ENCODE measurements around the gene FBXW11. TPM values are rescaled to one million over a fixed set of nuclear protein-coding genes. Genes with fewer than 3 reads are reported as not detected.

FBXW11 gene
- total and polyA plus RNA-seq, 2 of the 13 experiments (the other 11 are each of a cell fraction or from before 2014, with no cell fraction given) = 31.7 to 53.6 TPM

DNA sequence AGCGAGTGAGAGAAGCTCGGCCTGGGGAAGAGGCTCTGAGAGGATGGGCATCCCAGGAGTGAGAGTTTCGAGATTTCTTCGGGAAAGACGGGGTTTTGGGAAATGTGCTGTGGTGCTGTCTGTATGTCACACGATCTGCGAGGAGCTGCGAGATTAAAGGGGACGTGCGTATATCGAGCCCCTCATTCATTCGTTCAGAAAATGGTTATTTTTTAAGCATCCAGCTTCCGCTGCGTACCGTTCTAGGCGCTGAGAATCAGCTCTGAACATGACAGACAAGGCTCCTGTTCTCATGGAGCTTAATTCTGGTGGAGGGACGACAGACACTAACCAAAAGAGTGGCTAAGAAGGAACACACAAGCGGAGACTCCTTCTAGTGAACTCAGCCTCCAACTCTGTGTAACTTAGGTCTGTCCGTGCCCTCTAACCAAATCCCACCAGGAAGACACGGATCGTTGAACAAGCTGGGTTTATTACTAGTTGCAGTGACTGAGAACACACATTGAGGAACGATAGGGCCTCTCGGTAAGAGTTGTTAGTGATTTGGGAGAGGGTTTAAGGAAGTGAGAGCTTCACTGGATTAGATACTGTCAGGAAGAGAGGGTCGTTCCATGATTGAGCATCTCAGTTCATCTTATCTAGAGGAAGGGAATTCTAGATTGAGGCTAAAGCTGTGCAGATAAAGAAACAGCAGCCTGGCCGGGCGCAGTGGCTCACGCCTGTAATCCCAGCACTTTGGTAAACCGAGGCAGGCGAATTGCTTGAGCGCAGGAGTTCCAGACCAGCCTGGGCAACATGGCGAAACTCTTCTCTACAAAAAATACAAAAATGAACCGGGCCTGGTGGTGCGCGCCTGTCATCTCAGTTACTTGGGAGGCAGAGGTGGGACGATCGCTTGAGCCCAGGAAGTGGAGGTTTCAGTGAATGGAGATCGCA lies 1.0 kb upstream of the FBXW11 start (continued):
- TF ChIP-seq, protein P1, sequence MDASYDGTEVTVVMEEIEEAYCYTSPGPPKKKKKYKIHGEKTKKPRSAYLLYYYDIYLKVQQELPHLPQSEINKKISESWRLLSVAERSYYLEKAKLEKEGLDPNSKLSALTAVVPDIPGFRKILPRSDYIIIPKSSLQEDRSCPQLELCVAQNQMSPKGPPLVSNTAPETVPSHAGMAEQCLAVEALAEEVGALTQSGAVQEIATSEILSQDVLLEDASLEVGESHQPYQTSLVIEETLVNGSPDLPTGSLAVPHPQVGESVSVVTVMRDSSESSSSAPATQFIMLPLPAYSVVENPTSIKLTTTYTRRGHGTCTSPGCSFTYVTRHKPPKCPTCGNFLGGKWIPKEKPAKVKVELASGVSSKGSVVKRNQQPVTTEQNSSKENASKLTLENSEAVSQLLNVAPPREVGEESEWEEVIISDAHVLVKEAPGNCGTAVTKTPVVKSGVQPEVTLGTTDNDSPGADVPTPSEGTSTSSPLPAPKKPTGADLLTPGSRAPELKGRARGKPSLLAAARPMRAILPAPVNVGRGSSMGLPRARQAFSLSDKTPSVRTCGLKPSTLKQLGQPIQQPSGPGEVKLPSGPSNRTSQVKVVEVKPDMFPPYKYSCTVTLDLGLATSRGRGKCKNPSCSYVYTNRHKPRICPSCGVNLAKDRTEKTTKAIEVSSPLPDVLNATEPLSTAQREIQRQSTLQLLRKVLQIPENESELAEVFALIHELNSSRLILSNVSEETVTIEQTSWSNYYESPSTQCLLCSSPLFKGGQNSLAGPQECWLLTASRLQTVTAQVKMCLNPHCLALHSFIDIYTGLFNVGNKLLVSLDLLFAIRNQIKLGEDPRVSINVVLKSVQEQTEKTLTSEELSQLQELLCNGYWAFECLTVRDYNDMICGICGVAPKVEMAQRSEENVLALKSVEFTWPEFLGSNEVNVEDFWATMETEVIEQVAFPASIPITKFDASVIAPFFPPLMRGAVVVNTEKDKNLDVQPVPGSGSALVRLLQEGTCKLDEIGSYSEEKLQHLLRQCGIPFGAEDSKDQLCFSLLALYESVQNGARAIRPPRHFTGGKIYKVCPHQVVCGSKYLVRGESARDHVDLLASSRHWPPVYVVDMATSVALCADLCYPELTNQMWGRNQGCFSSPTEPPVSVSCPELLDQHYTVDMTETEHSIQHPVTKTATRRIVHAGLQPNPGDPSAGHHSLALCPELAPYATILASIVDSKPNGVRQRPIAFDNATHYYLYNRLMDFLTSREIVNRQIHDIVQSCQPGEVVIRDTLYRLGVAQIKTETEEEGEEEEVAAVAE (CRISPR knock-in tag; IDR thresholded peaks at IDR 0.05; ENCODE audit: borderline replicate concordance) = no peak
- no peak for TF ChIP-seq ATRX (CRISPR knock-in tag; IDR thresholded peaks at IDR 0.05; ENCODE audit: borderline replicate concordance)
- TF ChIP-seq U2AF2 (IDR thresholded peaks at IDR 0.05; ENCODE audit: low read depth, low read length) = no peak
- TF ChIP-seq ZNF354B (CRISPR knock-in tag; IDR thresholded peaks at IDR 0.05) = no peak
- TF ChIP-seq, protein P2, sequence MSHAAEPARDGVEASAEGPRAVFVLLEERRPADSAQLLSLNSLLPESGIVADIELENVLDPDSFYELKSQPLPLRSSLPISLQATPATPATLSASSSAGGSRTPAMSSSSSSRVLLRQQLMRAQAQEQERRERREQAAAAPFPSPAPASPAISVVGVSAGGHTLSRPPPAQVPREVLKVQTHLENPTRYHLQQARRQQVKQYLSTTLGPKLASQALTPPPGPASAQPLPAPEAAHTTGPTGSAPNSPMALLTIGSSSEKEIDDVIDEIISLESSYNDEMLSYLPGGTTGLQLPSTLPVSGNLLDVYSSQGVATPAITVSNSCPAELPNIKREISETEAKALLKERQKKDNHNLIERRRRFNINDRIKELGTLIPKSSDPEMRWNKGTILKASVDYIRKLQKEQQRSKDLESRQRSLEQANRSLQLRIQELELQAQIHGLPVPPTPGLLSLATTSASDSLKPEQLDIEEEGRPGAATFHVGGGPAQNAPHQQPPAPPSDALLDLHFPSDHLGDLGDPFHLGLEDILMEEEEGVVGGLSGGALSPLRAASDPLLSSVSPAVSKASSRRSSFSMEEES (CRISPR knock-in tag; IDR thresholded peaks at IDR 0.05) = no peak
- TF ChIP-seq ZNF460 (CRISPR knock-in tag; IDR thresholded peaks at IDR 0.05; ENCODE audit: borderline replicate concordance) = no peak; the same call in 1 of the 2 replicates
- peak; percentile 6; the same call in 1 of the 2 replicates for TF ChIP-seq ZNF263 (CRISPR knock-in tag; IDR thresholded peaks at IDR 0.05)
- TF ChIP-seq TAF15 (IDR thresholded peaks at IDR 0.05; ENCODE audit: low read depth, low read length, poor library complexity, severe bottlenecking) = no peak
- no peak for TF ChIP-seq NFYB (CRISPR knock-in tag; IDR thresholded peaks at IDR 0.05)
- TF ChIP-seq RCOR2 (CRISPR knock-in tag; IDR thresholded peaks at IDR 0.05) = no peak
- TF ChIP-seq, protein P3, sequence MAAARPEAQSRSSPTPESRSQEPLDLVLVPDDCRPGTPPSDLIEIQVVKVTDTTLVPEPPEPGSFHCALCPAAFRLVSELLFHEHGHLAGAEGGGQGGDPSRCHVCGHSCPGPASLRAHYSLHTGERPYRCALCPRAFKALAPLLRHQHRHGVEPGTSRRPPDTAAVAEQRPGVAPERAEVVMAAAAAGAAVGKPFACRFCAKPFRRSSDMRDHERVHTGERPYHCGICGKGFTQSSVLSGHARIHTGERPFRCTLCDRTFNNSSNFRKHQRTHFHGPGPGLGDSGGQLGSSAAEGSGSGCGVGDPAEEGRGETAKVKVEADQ (CRISPR knock-in tag; IDR thresholded peaks at IDR 0.05; ENCODE audit: borderline replicate concordance) = no peak
- no peak for TF ChIP-seq DPF2 (CRISPR knock-in tag; IDR thresholded peaks at IDR 0.05; ENCODE audit: borderline replicate concordance, low read depth)
- no peak for TF ChIP-seq SMAD9 (CRISPR knock-in tag; IDR thresholded peaks at IDR 0.05)
- TF ChIP-seq, protein P4, sequence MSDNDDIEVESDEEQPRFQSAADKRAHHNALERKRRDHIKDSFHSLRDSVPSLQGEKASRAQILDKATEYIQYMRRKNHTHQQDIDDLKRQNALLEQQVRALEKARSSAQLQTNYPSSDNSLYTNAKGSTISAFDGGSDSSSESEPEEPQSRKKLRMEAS (IDR thresholded peaks at IDR 0.05) = no peak
- no peak for TF ChIP-seq ZNF879 (CRISPR knock-in tag; IDR thresholded peaks at IDR 0.05)
- 0 out of 2 replicates have a peak, but pooled peaks have one; percentile 70 for TF ChIP-seq NRL (CRISPR knock-in tag; IDR thresholded peaks at IDR 0.05; ENCODE audit: borderline replicate concordance)
- no peak for TF ChIP-seq ZFP1 (CRISPR knock-in tag; IDR thresholded peaks at IDR 0.05)
- TF ChIP-seq, protein P5, sequence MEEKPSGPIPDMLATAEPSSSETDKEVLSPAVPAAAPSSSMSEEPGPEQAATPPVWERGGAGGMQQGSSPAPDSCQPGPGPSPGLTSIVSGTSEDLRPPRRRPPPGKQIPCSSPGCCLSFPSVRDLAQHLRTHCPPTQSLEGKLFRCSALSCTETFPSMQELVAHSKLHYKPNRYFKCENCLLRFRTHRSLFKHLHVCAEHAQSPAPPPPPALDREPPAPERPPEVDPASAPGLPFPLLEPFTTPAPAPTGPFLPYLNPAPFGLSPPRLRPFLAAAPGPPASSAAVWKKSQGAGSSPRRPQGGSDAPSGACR (CRISPR knock-in tag; IDR thresholded peaks at IDR 0.05) = no peak
- TF ChIP-seq MED8 (CRISPR knock-in tag; IDR thresholded peaks at IDR 0.05; ENCODE audit: insufficient replicate concordance) = no peak
- TF ChIP-seq, protein P6, sequence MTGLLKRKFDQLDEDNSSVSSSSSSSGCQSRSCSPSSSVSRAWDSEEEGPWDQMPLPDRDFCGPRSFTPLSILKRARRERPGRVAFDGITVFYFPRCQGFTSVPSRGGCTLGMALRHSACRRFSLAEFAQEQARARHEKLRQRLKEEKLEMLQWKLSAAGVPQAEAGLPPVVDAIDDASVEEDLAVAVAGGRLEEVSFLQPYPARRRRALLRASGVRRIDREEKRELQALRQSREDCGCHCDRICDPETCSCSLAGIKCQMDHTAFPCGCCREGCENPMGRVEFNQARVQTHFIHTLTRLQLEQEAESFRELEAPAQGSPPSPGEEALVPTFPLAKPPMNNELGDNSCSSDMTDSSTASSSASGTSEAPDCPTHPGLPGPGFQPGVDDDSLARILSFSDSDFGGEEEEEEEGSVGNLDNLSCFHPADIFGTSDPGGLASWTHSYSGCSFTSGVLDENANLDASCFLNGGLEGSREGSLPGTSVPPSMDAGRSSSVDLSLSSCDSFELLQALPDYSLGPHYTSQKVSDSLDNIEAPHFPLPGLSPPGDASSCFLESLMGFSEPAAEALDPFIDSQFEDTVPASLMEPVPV (CRISPR knock-in tag; IDR thresholded peaks at IDR 0.05) = no peak

All from HepG2 (cell line).